Measurements from ENCODE around the gene TRIP6. TPM values are rescaled to one million over a fixed set of nuclear protein-coding genes. Genes with fewer than 3 reads are reported as not detected.

TRIP6 gene
- total RNA-seq, 1 donor from 2014 or later: 13.6 TPM

GRCh38 chr7:100865372-100865911, 1.7 kb upstream of the TRIP6 start:
- DNase-seq (no peak), ATAC-seq (no peak)
- intact Hi-C loops (cut with micrococcal nuclease): no loop called here

GRCh38 chr7:100865938-100866728, 1.1 kb upstream of the TRIP6 start:
- peak; percentile 40 for ATAC-seq
- DNase-seq: peak; percentile 89
- intact Hi-C loops (cut with micrococcal nuclease): no loop called here

- intact Hi-C loops (cut with micrococcal nuclease): no loop called here
- no peak for DNase-seq
- ATAC-seq: no peak
These were observed 503 bp upstream of the TRIP6 start for GRCh38 chr7:100866729-100867039.

- ATAC-seq: peak; percentile 4
- intact Hi-C loops (cut with micrococcal nuclease): no loop called here
- no peak for DNase-seq
These were observed 744 bp downstream of the TRIP6 start for GRCh38 chr7:100867776-100868485.

- DNase-seq: no peak
- intact Hi-C loops (cut with micrococcal nuclease): no loop called here
- no peak for ATAC-seq
These were observed 6.6 kb downstream of the TRIP6 start for GRCh38 chr7:100873599-100874299.

GRCh38 chr7:100874300-100874576, 7.1 kb downstream of the TRIP6 start:
- intact Hi-C loops (cut with micrococcal nuclease): no loop called here
- DNase-seq (no peak), ATAC-seq (peak; percentile 1)

- intact Hi-C loops (cut with micrococcal nuclease): no loop called here
- peak; percentile 96 for ATAC-seq
These were observed 7.6 kb downstream of the TRIP6 start, which contains the start of gene SRRT for GRCh38 chr7:100874577-100875355. SRRT (plus strand) TSS chr7:100875103; CDS start chr7:100875591, 488 bp downstream.

GRCh38 chr7:100875356-100875751, 8.2 kb downstream of the TRIP6 start:
- intact Hi-C loops (cut with micrococcal nuclease): no loop called here
- DNase-seq (no peak), ATAC-seq (peak; percentile 50)

More at GRCh38 chr7:100874577-100875355, 7.6 kb downstream of the TRIP6 start, which contains the start of gene SRRT:
- DNase-seq: peak; percentile 99

- intact Hi-C loops (cut with micrococcal nuclease): no loop called here
- ATAC-seq: no peak
- DNase-seq: no peak
These were observed 10.8 kb downstream of the TRIP6 start for GRCh38 chr7:100878013-100878412.

- intact Hi-C loops (cut with micrococcal nuclease): no loop called here
- no peak for ATAC-seq
- no peak for DNase-seq
These were observed 11.5 kb downstream of the TRIP6 start for GRCh38 chr7:100878685-100879084.

- no peak for DNase-seq
- peak; percentile 54 for ATAC-seq
- intact Hi-C loops (cut with micrococcal nuclease): no loop called here
These were observed 12.6 kb downstream of the TRIP6 start for GRCh38 chr7:100879685-100880261.

GRCh38 chr7:100880645-100881044, 13.5 kb downstream of the TRIP6 start:
- intact Hi-C loops (cut with micrococcal nuclease): no loop called here
- no peak for DNase-seq
- ATAC-seq: no peak

- DNase-seq: no peak
- intact Hi-C loops (cut with micrococcal nuclease): no loop called here
- no peak for ATAC-seq
These were observed 13.9 kb downstream of the TRIP6 start for GRCh38 chr7:100881136-100881535.

GRCh38 chr7:100882201-100882600, 15.0 kb downstream of the TRIP6 start:
- DNase-seq: no peak
- intact Hi-C loops (cut with micrococcal nuclease): no loop called here

GRCh38 chr7:100882785-100883526, 15.8 kb downstream of the TRIP6 start:
- DNase-seq (no peak), ATAC-seq (no peak)

More at GRCh38 chr7:100882201-100882600, 15.0 kb downstream of the TRIP6 start:
- ATAC-seq: no peak

GRCh38 chr7:100884736-100885439, 17.7 kb downstream of the TRIP6 start:
- DNase-seq (no peak), ATAC-seq (no peak)
- intact Hi-C loops (cut with micrococcal nuclease): no loop called here

More at GRCh38 chr7:100882785-100883526, 15.8 kb downstream of the TRIP6 start:
- intact Hi-C loops (cut with micrococcal nuclease): no loop called here

- intact Hi-C loops (cut with micrococcal nuclease): no loop called here
- DNase-seq: no peak
- no peak for ATAC-seq
These were observed 18.4 kb downstream of the TRIP6 start for GRCh38 chr7:100885440-100886141.
